Caki2 (cell line): ENCODE measurements around the gene KLK13. TPM values are rescaled to one million over a fixed set of nuclear protein-coding genes. Genes with fewer than 3 reads are reported as not detected.

ENCODE experiments used
- DNase-seq: peaks from one replicate; pipeline ENCODE4 v3.0.0-alpha.2; 2015; ENCODE audit warnings: low read depth
- in situ Hi-C: cut with HindIII; loops from 2 replicates; pipeline ENCODE4 v1.10.0; 2016; ENCODE audit warnings: low sequenced_read_pairs, low pct_unique_long_range_greater_than_20kb, mixed read lengths
- total RNA-seq: library from RNA; depleted of rRNA; stranded (reverse); fragments of >200 nt; shearing (Covaris generic); gene quantifications from 2 replicates; pipeline ENCODE4 v1.2.3, GENCODE V29; 2014; ENCODE audit warnings: low replicate concordance; rRNA removed

Gene KLK13
- not detected in 2 replicates for total RNA-seq

DNA sequence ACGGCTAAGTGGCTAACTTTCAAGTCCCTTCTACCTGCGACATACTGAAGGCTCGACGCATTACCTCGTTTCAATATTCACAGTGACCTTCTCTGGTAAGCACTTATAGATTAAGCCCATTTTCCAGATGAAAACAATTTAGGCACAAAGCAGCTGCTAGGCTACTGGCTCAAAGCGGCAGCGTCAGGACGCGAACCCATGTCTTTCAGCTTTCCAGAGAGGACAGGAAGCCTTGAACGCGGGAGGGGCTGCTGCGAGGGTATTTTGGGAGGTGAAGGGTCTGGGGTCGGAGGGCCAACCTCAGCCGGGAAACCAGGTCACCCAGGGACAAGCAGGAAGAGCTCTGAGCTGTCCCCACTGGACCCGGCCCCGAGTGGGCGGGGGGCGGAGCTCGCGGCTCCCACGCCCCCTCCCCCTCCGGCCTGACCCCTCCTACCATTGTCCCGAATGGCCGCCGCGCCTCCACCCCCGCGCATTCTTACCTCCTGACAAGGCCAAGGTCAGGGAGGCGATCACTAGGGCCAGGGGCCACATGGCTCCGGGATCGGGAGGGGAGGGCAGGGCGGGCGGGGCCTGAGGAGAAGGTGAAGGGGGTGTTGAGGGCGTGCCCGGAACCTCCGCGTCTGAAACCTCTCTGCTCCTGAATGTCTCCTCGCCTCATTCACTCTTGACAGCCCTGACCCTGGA lies at the start of gene KLK13:
KLK13 (minus strand) TSS at position 559 of the 687 bp plus-strand sequence; CDS start at position 534, 25 bp downstream.
- no peak for DNase-seq
- in situ Hi-C loops, result no loop called here

DNA sequence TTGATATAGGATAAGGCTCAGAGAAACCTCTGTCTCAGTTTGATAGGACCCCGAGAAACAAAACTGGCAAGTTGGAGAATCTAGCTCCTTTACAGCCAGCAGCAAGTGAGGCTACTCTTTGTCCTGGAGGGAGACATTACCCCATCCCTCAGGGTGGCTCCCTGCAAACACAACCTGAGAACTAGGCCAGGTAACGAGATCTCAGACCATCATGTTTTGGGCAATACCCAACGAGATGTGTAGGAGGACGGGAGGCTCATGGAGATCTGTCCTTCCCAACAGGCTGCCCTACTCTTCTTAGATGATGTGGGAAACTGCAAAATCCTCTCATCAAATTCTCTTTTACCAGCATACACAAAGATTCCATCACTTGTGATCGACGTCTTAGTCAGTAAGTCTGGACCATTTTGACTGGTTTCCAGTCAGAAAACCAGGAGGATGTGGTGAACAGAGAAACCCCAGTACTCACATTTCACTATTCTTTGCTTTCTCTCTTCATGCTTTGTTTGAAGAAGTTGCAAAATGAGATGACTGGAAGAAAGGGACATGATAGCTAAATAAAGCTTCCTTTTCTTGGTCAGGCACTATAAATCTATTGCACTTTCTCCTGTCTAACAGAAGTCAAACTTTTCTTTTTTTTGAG lies 49.3 kb upstream of the KLK13 start:
- no peak for DNase-seq
- in situ Hi-C loops, result no loop called here

DNA sequence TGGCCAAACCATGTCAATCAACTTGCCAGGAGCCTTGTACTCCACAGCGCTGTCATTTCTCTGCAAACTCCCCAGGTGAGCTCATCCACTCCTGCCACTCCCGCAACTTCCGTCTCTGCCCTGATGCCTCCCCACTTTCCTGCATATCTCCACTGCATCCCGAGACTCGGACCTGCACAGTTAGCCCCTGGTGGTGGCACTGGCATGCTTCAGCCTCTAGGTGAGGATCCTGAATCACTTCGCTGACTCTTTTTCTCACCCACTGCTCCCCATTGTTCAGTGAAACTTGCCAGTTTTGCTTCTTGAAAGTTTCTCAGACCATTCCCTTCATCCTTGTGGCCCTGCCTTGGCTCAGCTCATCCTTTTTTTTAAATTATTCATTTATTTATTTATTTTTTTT lies 46.7 kb upstream of the KLK13 start:
- DNase-seq, result no peak
- in situ Hi-C loops, result no loop called here

DNA sequence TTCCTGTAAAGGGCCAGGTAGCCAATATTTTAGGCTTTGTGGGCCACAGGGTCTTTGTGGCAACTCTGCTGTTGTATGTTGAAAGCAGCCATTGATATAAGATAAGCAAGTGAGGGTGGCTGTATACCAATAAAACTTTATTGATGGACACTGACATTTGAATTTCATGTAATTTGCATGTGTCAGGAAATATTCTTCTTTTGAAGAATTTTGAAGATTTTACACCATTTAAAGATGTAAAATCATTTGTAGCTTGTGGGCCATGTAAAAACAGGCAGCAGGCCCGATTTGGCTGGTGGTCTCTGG lies 45.7 kb upstream of the KLK13 start:
- no peak for DNase-seq
- in situ Hi-C loops, result no loop called here

- DNase-seq, result no peak
- in situ Hi-C loops, result no loop called here
Measured at GRCh38 chr19:51108805-51109146, 43.9 kb upstream of the KLK13 start.

DNA sequence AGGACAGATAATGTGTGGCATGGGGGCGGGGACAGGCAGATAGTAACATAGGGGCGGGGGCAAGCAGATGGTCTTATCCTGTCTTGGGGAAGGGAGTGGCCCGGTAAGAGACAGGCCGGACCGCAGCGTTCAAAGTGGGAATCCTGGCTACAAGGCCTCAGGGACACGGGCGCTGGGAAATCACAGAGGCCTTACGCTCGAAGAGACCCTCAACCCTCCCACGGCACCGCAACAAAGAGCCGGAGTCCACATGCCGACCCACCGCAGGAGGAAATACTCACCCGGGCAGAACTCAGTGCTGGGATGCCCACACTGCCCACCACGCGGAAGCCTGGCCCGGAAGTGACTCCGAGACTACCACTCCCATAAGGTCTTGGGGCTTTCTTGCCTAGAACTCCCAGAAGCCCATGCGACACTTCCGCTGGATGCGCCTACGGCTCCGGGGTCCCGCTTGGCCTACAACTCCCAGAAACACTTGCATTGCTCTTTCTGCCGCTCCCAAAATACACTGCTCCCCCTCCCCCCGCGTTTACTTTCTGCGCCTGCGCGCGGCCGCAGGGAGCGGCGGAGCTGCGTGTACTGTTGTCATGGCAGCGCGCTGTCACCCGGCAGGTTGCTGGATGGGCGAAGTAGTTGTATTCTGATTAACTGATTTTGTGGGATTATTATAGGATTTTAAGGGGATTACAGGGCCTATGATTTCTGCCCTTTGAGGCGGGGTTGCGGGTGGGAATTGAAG lies 43.3 kb upstream of the KLK13 start, which contains the start of gene CTU1:
CTU1 (minus strand) TSS at position 344 of the 739 bp plus-strand sequence. CDS start 3,840 bp downstream, outside the sequence.
- peak; percentile 99 for DNase-seq
- in situ Hi-C loops, result no loop called here

DNA sequence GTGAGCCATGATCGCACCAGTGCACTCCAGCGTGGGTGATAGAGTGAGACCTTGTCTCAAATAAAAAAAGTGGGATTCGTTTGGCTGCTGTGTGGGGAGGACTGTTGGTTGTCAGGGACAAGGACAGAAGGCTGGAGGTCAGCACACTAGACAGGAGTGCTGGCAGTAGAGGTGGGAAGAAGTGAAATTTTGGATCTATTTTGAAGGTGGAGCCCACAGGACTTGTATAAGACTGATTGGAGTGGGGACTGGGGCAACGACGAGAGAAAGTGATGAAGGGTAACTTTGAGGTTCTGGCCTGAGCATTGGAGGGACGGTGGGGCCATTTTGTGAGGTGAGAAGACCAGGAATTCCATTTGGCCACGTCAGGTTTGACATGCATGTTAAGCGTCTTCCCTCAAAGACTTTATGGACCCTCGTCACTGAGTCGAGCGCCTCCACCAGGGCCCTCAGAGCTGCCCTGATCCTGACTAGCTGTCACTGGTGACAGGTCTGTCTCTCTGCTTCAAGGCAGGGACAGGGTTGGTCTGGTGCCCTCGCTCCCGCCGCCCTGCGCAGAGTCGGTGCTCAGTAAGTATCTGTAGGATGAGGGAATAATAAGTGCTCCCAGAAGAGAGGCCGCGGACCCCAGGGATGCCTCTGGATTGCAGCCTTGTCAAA lies 42.6 kb upstream of the KLK13 start:
- DNase-seq, result no peak
- in situ Hi-C loops, result no loop called here

- in situ Hi-C loops, result no loop called here
- DNase-seq, result no peak
Measured at GRCh38 chr19:51103926-51104341, 39.0 kb upstream of the KLK13 start.

- in situ Hi-C loops, result no loop called here
- DNase-seq, result no peak
Measured at GRCh38 chr19:51102991-51103390, 38.1 kb upstream of the KLK13 start.

GRCh38 chr19:51101171-51101865 lies 36.4 kb upstream of the KLK13 start:
- in situ Hi-C loops, result no loop called here
- DNase-seq, result no peak

GRCh38 chr19:51100601-51101000 lies 35.7 kb upstream of the KLK13 start:
- in situ Hi-C loops, result no loop called here
- DNase-seq, result no peak

DNA sequence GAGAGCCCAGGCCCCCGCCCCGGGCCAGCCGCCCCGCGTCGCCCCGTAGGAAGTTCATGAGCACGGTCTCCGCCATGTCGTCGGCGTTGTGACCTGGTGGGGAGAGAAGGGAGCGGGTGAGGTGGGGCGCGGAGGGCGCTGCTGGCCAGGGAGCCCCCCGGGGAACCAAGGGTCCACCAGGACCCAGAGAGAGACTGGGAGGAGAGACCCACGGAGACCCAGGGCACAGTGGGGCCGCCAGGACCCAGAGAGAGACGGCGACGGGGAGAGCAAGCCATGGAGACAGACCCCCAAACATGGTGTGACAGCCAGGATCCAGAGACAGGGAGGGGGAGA lies 34.1 kb upstream of the KLK13 start:
- in situ Hi-C loops, result no loop called here
- DNase-seq, result no peak

- in situ Hi-C loops, result no loop called here
- no peak for DNase-seq
Measured at GRCh38 chr19:51098365-51099046, 33.6 kb upstream of the KLK13 start.

DNA sequence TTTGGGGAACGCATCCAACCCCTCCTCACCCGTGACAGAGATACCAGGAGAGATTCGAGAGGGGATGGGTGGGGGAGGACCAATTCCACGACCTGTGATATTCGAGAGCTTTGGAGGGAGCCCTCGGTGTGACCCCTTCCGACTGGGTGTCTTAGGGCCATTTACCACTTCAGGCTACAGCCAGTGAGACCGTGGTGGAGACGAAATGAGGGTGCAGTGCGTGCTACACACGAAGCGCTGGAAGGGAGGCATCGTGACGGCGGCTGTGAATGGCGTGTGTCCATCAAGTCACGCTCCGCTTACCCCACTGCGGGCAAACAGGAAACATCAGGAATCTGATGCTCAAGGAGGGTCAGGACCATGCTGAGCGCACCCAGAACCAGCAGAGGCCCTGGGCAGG lies 32.9 kb upstream of the KLK13 start:
- in situ Hi-C loops, result no loop called here
- no peak for DNase-seq

DNA sequence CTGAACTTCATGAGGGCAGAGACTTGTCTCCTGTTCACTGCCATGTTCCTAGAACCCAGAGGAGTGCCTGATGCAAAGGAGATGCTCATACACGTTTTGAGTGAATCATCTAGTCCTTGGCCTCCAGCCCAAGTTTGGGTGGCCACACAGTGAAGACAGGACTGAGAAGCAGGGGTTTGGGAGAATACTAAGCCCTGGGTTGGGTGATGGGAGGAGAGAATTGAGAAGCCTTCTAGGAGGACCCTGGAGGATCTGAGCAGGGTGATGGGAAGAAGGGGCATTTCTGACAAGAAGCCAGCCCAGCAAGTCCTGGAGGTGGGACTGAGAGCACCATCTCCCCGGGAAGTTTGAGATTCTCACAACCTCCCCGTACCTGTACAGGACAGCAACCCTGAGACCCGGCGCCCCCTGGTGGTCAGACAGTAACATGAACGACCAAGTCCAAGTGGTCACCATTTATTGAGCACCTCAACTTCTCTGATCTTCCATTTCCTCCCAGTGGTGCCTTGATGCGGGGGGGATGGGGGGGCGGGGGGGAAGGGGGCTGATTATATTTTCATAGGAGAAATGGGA lies 32.4 kb upstream of the KLK13 start:
- DNase-seq, result peak; percentile 30
- in situ Hi-C loops, result no loop called here

DNA sequence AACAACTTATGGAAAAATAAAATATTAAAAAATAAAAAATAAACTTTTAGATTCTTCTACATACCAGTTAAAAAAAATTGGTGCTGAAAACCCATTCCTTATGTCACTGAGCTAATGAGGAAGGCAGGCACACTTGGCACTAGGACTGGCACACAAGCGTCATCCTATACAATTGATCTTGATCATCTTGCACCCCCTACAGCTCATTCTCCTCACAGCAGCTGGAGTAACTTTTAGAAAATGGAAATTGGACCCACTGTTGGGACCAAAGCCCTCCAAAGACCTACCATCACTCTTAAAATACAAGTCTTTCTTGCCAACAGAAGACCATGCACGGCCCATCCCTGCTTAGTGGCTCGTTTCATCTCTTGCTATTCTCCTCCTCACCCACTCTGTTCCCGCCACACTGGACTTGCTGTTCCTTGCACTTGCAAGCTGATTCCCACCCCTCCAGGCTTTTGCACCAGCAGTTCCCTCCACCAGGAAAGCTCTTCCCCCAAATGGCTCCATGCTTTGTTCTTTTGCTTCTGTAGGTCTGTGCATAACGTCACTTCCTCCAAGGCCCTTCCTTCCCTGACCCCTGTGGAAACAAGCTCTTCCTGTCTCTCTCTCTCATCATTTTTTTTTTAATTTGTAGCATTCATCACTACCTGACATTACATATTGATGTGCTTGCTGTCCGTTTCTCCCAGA lies 31.7 kb upstream of the KLK13 start:
- in situ Hi-C loops, result no loop called here
- DNase-seq, result no peak

- in situ Hi-C loops, result no loop called here
- peak; percentile 34 for DNase-seq
Measured at GRCh38 chr19:51094696-51095279, 29.9 kb upstream of the KLK13 start.
